Caco-2 (cell line): Measurements from ENCODE around the gene NEIL3. TPM values are rescaled to one million over a fixed set of nuclear protein-coding genes. Genes with fewer than 3 reads are reported as not detected.

Source experiments
- BruUV-seq: library from RNA; stranded (reverse); fragments of 400-500 nt; replicated peaks from 2 replicates; lab custom pipeline; 2021; lab: Mats Ljungman, UMichigan
- CTCF ChIA-PET: fragments of 300-600 bp; sonication (Branson Sonifier 250); formaldehyde crosslinking; loops from one replicate; lab custom pipeline; 2022; ENCODE audit warnings: antibody characterized with exemption; lab: Charles Lee
- POLR2A ChIA-PET: fragments of 300-600 bp; sonication (Branson Sonifier 250); formaldehyde crosslinking; loops from one replicate; lab custom pipeline; 2022; ENCODE audit warnings: antibody characterized with exemption; lab: Charles Lee
- DNase-seq, 2 experiments: peaks; one replicate each; pipeline versions ENCODE4 v3.0.0 to v3.0.0-alpha.2; 2020 to 2022
- H3K27me3 ChIP-seq: replicated peaks from 2 replicates; pipeline ENCODE4 v1.6.0; 2011; ENCODE audit warnings: low read length; ENCODE audit not compliant: control insufficient read depth, insufficient read depth
- H3K36me3 ChIP-seq: 2 replicates; pipeline ENCODE4 v1.5.1; 2011; ENCODE audit warnings: low read length; ENCODE audit not compliant: control insufficient read depth, insufficient read depth
- H3K4me1 ChIP-seq: fragments of 250-450 bp; sonication (Bioruptor Pico); 2 replicates; pipeline ENCODE4 v1.5.1; 2020; ENCODE audit warnings: mild to moderate bottlenecking
- H3K4me3 ChIP-seq: 2 replicates; pipeline ENCODE4 v1.5.1; 2011; ENCODE audit warnings: low read depth, mild to moderate bottlenecking, control low read depth, low read length
- H3K9me3 ChIP-seq: fragments of 250-450 bp; sonication (Bioruptor Pico); 2 replicates; pipeline ENCODE4 v1.5.1; 2020; ENCODE audit warnings: mild to moderate bottlenecking, moderate library complexity
- H3K27ac Mint-ChIP-seq: one replicate; pipeline ENCODE4 v1.8.0; 2022; ENCODE audit warnings: mixed read lengths; ENCODE audit not compliant: unreplicated experiment
- H3K27me3 Mint-ChIP-seq: one replicate; pipeline ENCODE4 v1.8.0; 2022; ENCODE audit warnings: mixed read lengths; ENCODE audit not compliant: insufficient read depth, unreplicated experiment
- H3K36me3 Mint-ChIP-seq: one replicate; pipeline ENCODE4 v1.8.0; 2022; ENCODE audit warnings: mild to moderate bottlenecking, mixed read lengths; ENCODE audit not compliant: insufficient read depth, unreplicated experiment
- H3K4me1 Mint-ChIP-seq: one replicate; pipeline ENCODE4 v1.8.0; 2022; ENCODE audit warnings: low read depth, mixed read lengths; ENCODE audit not compliant: unreplicated experiment
- H3K4me3 Mint-ChIP-seq: one replicate; pipeline ENCODE4 v1.8.0; 2022; ENCODE audit warnings: mild to moderate bottlenecking, moderate library complexity, mixed read lengths; ENCODE audit not compliant: unreplicated experiment
- H3K9me3 Mint-ChIP-seq: one replicate; pipeline ENCODE4 v1.8.0; 2022; ENCODE audit warnings: mixed read lengths; ENCODE audit not compliant: unreplicated experiment
- intact Hi-C: fragments of 100-400 bp; cut with micrococcal nuclease; formaldehyde crosslinking; loops from one replicate; pipeline ENCODE4 v1.10.0; 2022; ENCODE audit not compliant: unreplicated experiment
- total RNA-seq: library from RNA; stranded (reverse); gene quantifications from 2 replicates; pipeline ENCODE4 v1.2.3, GENCODE V29; 2022
- TF ChIP-seq, protein P1 (sequence below), 2 experiments: fragments of 200-600 bp in 1 of 2; IDR thresholded peaks; 1 replicate in 1 of 2; 2 replicates in 1 of 2; pipeline versions ENCODE4 v1.5.1 to v1.8.0; 2011 to 2022; ENCODE audit warnings: antibody characterized with exemption in 1 of 2, control low read depth in 1 of 2, inconsistent platforms in 1 of 2, low read depth in 1 of 2, low read length in 1 of 2, mild to moderate bottlenecking in 1 of 2, moderate library complexity in 1 of 2; ENCODE audit not compliant: insufficient read depth in 1 of 2, severe bottlenecking in 1 of 2, unreplicated experiment in 1 of 2

The NEIL3 gene
- total RNA-seq, 1 experiment from 2014 or later, result 8.0 TPM

DNA sequence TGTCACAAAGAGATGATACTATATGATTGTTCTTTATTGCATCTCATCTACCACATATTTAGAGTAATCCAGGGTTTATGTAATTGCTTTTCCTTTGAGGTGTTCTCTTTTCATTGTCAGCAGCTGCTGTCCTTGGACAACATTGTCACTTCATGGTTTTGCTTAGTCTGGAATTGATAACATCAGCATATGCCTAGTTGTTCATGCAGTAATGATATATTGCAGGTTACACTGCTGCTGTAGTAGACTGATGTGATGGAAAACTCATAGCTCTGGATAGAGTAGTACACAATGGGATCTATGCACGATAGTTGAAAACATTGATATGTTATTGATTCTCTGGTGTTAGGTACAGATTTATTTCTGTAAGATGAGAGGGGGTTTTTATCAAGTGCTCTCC, 13.7 kb downstream of the NEIL3 start:
- Mint-ChIP-seq H3K27me3 (no peaks in the 10 kb centered on the region), H3K36me3 (peaks cover 2% of the 10 kb centered on the region), H3K9me3 (peaks cover 5% of the 10 kb centered on the region), H3K4me3 (no peak overlapping the region), H3K4me1 (peaks cover 24% of the 10 kb centered on the region), H3K27ac (no peak overlapping the region)
- H3K36me3 ChIP-seq, result no peaks in the 10 kb centered on the region
- H3K4me3 ChIP-seq, result no peak overlapping the region
- no peak for DNase-seq
- ChIA-PET CTCF (no interaction called here), POLR2A (no interaction called here)
- TF ChIP-seq, protein P1, sequence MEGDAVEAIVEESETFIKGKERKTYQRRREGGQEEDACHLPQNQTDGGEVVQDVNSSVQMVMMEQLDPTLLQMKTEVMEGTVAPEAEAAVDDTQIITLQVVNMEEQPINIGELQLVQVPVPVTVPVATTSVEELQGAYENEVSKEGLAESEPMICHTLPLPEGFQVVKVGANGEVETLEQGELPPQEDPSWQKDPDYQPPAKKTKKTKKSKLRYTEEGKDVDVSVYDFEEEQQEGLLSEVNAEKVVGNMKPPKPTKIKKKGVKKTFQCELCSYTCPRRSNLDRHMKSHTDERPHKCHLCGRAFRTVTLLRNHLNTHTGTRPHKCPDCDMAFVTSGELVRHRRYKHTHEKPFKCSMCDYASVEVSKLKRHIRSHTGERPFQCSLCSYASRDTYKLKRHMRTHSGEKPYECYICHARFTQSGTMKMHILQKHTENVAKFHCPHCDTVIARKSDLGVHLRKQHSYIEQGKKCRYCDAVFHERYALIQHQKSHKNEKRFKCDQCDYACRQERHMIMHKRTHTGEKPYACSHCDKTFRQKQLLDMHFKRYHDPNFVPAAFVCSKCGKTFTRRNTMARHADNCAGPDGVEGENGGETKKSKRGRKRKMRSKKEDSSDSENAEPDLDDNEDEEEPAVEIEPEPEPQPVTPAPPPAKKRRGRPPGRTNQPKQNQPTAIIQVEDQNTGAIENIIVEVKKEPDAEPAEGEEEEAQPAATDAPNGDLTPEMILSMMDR (IDR thresholded peaks at IDR 0.05; ENCODE audit: insufficient read depth in 1 of 2, low read depth in 1 of 2, low read length in 1 of 2, severe bottlenecking in 1 of 2, unreplicated experiment in 1 of 2), result no peak
- no TSS peak for BruUV-seq
- no peaks in the 10 kb centered on the region for H3K9me3 ChIP-seq
- peaks cover 19% of the 10 kb centered on the region for H3K4me1 ChIP-seq
- no peaks in the 10 kb centered on the region for H3K27me3 ChIP-seq
- intact Hi-C loops, result no loop called here

DNA sequence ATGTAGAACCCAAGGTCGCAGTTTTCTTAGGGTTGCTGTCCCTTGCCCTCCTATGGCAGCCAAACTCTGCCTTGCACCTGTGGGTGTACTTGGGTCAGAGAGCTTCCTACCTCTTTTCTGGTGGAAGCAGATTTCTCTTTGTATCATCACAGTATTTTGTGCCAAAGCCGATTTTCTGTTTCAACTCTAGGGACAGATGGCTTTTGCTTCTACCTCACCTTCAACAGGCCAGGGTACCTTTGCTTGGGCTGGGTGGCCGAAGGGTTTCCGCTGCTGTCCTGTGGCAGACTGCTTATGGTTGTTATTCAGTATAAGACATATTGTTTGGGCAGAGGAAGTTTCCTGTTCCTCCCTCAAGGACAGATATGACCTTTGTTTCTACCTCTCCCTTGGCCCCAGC, 22.4 kb downstream of the NEIL3 start:
- Mint-ChIP-seq H3K27me3 (no peaks in the 10 kb centered on the region), H3K4me3 (no peak overlapping the region), H3K36me3 (peaks cover 6% of the 10 kb centered on the region), H3K4me1 (no peaks in the 10 kb centered on the region), H3K9me3 (peaks cover 15% of the 10 kb centered on the region), H3K27ac (no peak overlapping the region)
- H3K4me1 ChIP-seq, result no peaks in the 10 kb centered on the region
- intact Hi-C loops, result no loop called here
- BruUV-seq, result no TSS peak
- TF ChIP-seq, protein P1 (IDR thresholded peaks at IDR 0.05; ENCODE audit: insufficient read depth in 1 of 2, low read depth in 1 of 2, low read length in 1 of 2, severe bottlenecking in 1 of 2, unreplicated experiment in 1 of 2), result no peak
- no peaks in the 10 kb centered on the region for H3K36me3 ChIP-seq
- POLR2A ChIA-PET, result no interaction called here
- H3K27me3 ChIP-seq, result no peaks in the 10 kb centered on the region
- no peak for DNase-seq
- H3K9me3 ChIP-seq, result no peaks in the 10 kb centered on the region
- CTCF ChIA-PET, result no interaction called here
- H3K4me3 ChIP-seq, result no peak overlapping the region

DNA sequence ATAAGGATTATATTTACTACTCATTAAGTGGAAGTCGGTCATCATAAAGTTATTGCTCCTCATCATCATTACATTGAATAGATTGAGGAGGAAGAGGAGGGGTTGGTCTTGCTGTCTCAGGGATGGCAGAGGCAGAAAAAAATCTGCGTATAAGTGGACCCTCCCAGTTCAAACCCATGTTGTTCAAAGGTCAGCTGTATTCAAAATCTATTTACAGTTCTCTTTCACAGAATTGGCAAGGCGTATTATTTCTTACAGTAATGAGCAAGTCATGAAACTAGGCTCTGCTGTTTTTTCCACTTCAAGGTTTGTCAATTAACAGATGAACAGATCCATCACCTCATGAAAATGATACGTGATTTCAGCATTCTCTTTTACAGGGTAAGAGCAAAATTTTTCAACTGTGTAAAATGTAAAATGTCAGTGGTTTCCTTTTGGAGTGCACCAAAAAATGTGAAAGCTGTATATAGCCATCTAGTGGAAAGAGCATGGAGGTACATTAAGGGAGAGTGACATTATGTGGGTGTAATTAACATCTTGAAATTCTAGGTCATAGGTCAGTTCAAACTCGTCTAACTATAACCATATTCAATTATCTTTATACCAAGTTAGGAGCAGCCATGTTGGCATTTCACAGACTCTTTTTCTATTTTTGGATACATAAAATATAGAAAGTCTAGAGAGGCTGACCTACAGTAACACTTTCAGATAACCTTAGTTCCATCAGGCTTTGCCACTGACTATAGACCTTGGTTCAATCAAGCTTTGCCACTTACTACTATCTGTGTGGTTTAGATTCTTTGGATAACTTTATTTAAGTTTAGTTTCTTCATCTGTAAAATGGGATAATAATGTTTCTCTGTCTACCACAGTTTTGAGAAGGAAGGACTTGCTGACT, 30.1 kb downstream of the NEIL3 start:
- H3K4me3 Mint-ChIP-seq, result no peak overlapping the region
- Histone ChIP-seq H3K36me3 (no peaks in the 10 kb centered on the region), H3K27me3 (no peaks in the 10 kb centered on the region), H3K4me3 (no peak overlapping the region), H3K9me3 (no peaks in the 10 kb centered on the region), H3K4me1 (no peaks in the 10 kb centered on the region)
- no TSS peak for BruUV-seq
- intact Hi-C loops, result loop anchor here (1.0 kb wide), 2 partner anchors 89 to 288 kb away; no protein-coding TSS in a partner anchor
- TF ChIP-seq, protein P1 (IDR thresholded peaks at IDR 0.05; ENCODE audit: insufficient read depth in 1 of 2, low read depth in 1 of 2, low read length in 1 of 2, severe bottlenecking in 1 of 2, unreplicated experiment in 1 of 2), result peak; percentile 50 to 64
- H3K27me3 Mint-ChIP-seq, result no peaks in the 10 kb centered on the region
- ChIA-PET CTCF (interaction anchor here (0.7 to 3.0 kb wide), 2 partner anchors 89 to 110 kb away, joined by 3 to 19 read pairs; no protein-coding TSS in a partner anchor), POLR2A (interaction anchor here (0.6 kb wide), 1 partner anchor 30 kb away, joined by 3 read pairs; the partner anchor contains the start of gene NEIL3)
- no peak overlapping the region for H3K27ac Mint-ChIP-seq
- no peaks in the 10 kb centered on the region for H3K9me3 Mint-ChIP-seq
- no peak for DNase-seq
- H3K4me1 Mint-ChIP-seq, result no peaks in the 10 kb centered on the region
- no peaks in the 10 kb centered on the region for H3K36me3 Mint-ChIP-seq
